Medulla oblongata (tissue), 1 donor: ENCODE measurements around the gene A2M.
A peak's percentile ranks its signal among the peaks of the same experiment; 100 is the strongest.
"Not testable (repeated sequence)": the region's sequence is repeated elsewhere in the genome, so short reads cannot be mapped to it uniquely, and the experiment has no call there.

Source experiments
- DNase-seq: peaks from one replicate; pipeline ENCODE4 v3.0.0-alpha.2; 2015; ENCODE audit errors: extremely low spot score

A2M gene

GRCh38 chr12:9115731-9116559 lies at the start of gene A2M:
TSS of gene A2M (minus strand) at chr12:9115919. CDS start at chr12:9115849, 70 bp downstream.
- DNase-seq = peak; percentile 54

GRCh38 chr12:9163392-9163791 lies 47.7 kb upstream of the A2M start:
- no peak for DNase-seq

- no peak for DNase-seq
Observed at GRCh38 chr12:9156119-9156518, 40.4 kb upstream of the A2M start.

GRCh38 chr12:9149372-9149771 lies 33.7 kb upstream of the A2M start:
- DNase-seq = no peak

GRCh38 chr12:9148926-9149325 lies 33.2 kb upstream of the A2M start:
- DNase-seq = no peak

- DNase-seq = no peak
Observed at GRCh38 chr12:9147461-9147860, 31.7 kb upstream of the A2M start.

GRCh38 chr12:9144730-9145106 lies 29.0 kb upstream of the A2M start:
- no peak for DNase-seq

- no peak for DNase-seq
Observed at GRCh38 chr12:9143929-9144729, 28.4 kb upstream of the A2M start.

GRCh38 chr12:9143137-9143536 lies 27.4 kb upstream of the A2M start:
- DNase-seq = no peak

- not testable (repeated sequence) for DNase-seq
Observed at GRCh38 chr12:9139588-9140290, 24.0 kb upstream of the A2M start.

- DNase-seq = no peak
Observed at GRCh38 chr12:9135903-9136310, 20.2 kb upstream of the A2M start.

GRCh38 chr12:9134981-9135628 lies 19.4 kb upstream of the A2M start:
- DNase-seq = no peak

GRCh38 chr12:9133216-9133916 lies 17.6 kb upstream of the A2M start:
- no peak for DNase-seq

- DNase-seq = no peak
Observed at GRCh38 chr12:9132008-9132535, 16.4 kb upstream of the A2M start.

- no peak for DNase-seq
Observed at GRCh38 chr12:9130244-9130643, 14.5 kb upstream of the A2M start.

GRCh38 chr12:9127936-9128663 lies 12.4 kb upstream of the A2M start:
- DNase-seq = no peak

- no peak for DNase-seq
Observed at GRCh38 chr12:9127484-9127883, 11.8 kb upstream of the A2M start.

- DNase-seq = no peak
Observed at GRCh38 chr12:9124383-9125031, 8.8 kb upstream of the A2M start.

GRCh38 chr12:9123781-9124382 lies 8.2 kb upstream of the A2M start:
- peak; percentile 20 for DNase-seq
